HL-60 (cell line): ENCODE results near the gene TNFSF8.

Source experiments
- GABPA ChIP-seq: IDR thresholded peaks from 2 replicates; pipeline ENCODE4 v1.6.1; 2012; ENCODE audit warnings: low read depth
- POLR2AphosphoS5 ChIP-seq: IDR thresholded peaks from 2 replicates; pipeline ENCODE4 v1.6.1; 2012; ENCODE audit warnings: low read depth
- SPI1 ChIP-seq: IDR thresholded peaks from 2 replicates; pipeline ENCODE4 v1.6.1; 2012; ENCODE audit warnings: low read depth, mild to moderate bottlenecking, borderline replicate concordance
- TF ChIP-seq, protein P1 (sequence below): IDR thresholded peaks from one replicate; pipeline ENCODE4 v1.5.1; 2011; ENCODE audit warnings: low read length, control low read depth, inconsistent platforms; ENCODE audit not compliant: insufficient read depth
- TF ChIP-seq, protein P2 (sequence below): IDR thresholded peaks from 2 replicates; pipeline ENCODE4 v1.6.1; 2012; ENCODE audit warnings: low read depth; ENCODE audit not compliant: insufficient replicate concordance

DNA sequence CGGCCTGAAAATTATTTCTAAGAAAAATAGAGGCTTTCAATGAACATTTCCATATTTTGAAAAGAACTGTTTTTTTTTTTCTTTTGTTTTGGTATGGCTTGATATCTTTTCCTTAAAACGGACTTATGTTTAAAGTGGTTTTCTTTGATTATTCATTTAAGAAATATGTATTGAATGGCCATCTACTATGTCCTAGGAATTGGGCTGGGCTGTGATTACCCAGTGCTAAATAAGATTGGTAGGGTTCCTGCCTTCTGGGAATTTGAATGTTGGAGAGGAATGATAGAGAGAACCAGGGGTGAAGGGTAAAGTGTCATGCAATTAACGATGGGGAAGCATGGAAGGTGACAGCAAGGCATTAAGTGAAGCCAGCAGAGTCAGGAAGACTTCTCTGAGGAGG is 33.2 kb downstream of the TNFSF8 start:
- no peak for TF ChIP-seq POLR2AphosphoS5
- TF ChIP-seq, protein P1, sequence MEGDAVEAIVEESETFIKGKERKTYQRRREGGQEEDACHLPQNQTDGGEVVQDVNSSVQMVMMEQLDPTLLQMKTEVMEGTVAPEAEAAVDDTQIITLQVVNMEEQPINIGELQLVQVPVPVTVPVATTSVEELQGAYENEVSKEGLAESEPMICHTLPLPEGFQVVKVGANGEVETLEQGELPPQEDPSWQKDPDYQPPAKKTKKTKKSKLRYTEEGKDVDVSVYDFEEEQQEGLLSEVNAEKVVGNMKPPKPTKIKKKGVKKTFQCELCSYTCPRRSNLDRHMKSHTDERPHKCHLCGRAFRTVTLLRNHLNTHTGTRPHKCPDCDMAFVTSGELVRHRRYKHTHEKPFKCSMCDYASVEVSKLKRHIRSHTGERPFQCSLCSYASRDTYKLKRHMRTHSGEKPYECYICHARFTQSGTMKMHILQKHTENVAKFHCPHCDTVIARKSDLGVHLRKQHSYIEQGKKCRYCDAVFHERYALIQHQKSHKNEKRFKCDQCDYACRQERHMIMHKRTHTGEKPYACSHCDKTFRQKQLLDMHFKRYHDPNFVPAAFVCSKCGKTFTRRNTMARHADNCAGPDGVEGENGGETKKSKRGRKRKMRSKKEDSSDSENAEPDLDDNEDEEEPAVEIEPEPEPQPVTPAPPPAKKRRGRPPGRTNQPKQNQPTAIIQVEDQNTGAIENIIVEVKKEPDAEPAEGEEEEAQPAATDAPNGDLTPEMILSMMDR, result no peak
- no peak for TF ChIP-seq SPI1
- TF ChIP-seq, protein P2, sequence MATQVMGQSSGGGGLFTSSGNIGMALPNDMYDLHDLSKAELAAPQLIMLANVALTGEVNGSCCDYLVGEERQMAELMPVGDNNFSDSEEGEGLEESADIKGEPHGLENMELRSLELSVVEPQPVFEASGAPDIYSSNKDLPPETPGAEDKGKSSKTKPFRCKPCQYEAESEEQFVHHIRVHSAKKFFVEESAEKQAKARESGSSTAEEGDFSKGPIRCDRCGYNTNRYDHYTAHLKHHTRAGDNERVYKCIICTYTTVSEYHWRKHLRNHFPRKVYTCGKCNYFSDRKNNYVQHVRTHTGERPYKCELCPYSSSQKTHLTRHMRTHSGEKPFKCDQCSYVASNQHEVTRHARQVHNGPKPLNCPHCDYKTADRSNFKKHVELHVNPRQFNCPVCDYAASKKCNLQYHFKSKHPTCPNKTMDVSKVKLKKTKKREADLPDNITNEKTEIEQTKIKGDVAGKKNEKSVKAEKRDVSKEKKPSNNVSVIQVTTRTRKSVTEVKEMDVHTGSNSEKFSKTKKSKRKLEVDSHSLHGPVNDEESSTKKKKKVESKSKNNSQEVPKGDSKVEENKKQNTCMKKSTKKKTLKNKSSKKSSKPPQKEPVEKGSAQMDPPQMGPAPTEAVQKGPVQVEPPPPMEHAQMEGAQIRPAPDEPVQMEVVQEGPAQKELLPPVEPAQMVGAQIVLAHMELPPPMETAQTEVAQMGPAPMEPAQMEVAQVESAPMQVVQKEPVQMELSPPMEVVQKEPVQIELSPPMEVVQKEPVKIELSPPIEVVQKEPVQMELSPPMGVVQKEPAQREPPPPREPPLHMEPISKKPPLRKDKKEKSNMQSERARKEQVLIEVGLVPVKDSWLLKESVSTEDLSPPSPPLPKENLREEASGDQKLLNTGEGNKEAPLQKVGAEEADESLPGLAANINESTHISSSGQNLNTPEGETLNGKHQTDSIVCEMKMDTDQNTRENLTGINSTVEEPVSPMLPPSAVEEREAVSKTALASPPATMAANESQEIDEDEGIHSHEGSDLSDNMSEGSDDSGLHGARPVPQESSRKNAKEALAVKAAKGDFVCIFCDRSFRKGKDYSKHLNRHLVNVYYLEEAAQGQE, result no peak
- TF ChIP-seq GABPA, result no peak
